AG10803 (cell line): Measurements from ENCODE around the gene METTL27.
"Not testable (repeated sequence)": the region's sequence is repeated elsewhere in the genome, so short reads cannot be mapped to it uniquely, and the experiment has no call there.

Source experiments
- DNase-seq: peaks from one replicate; pipeline ENCODE4 v3.0.0; 2010; ENCODE audit warnings: low read depth
- H3K4me3 ChIP-seq: 2 replicates; pipeline ENCODE4 v1.5.1; 2011; ENCODE audit warnings: mild to moderate bottlenecking, low read length, control low read depth
- TF ChIP-seq, protein P1 (sequence below): conservative IDR thresholded peaks from 2 replicates; pipeline ENCODE4 v1.5.1; 2011; ENCODE audit warnings: mild to moderate bottlenecking, low read length, control low read depth, inconsistent platforms

The METTL27 gene

GRCh38 chr7:73810998-73811360 is 31.3 kb downstream of the METTL27 start:
- TF ChIP-seq, protein P1, sequence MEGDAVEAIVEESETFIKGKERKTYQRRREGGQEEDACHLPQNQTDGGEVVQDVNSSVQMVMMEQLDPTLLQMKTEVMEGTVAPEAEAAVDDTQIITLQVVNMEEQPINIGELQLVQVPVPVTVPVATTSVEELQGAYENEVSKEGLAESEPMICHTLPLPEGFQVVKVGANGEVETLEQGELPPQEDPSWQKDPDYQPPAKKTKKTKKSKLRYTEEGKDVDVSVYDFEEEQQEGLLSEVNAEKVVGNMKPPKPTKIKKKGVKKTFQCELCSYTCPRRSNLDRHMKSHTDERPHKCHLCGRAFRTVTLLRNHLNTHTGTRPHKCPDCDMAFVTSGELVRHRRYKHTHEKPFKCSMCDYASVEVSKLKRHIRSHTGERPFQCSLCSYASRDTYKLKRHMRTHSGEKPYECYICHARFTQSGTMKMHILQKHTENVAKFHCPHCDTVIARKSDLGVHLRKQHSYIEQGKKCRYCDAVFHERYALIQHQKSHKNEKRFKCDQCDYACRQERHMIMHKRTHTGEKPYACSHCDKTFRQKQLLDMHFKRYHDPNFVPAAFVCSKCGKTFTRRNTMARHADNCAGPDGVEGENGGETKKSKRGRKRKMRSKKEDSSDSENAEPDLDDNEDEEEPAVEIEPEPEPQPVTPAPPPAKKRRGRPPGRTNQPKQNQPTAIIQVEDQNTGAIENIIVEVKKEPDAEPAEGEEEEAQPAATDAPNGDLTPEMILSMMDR, result no peak
- no peak overlapping the region for H3K4me3 ChIP-seq
- DNase-seq, result no peak

GRCh38 chr7:73809467-73809951 is 32.8 kb downstream of the METTL27 start:
- DNase-seq, result no peak
- no peak overlapping the region for H3K4me3 ChIP-seq
- TF ChIP-seq, protein P1, result no peak

DNA sequence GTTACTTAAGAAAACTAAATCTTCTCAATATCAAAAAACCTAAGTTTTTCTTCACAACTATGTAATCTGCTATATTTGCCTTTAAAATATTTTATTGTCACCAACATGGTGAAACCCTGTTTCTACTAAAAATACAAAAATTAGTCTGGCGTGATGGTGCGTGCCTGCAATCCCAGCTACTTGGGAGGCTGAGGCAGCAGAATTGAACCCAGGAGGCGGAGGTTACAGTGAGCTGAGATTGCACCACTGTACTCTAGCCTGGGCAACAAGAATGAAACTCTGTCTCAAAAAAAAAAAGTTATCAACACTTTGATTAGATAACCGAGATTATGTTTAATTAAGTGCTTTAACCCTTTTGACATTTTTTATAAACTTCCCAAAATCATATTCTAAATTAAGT is 39.9 kb downstream of the METTL27 start:
- TF ChIP-seq, protein P1, result no peak
- no peak for DNase-seq
- no peak overlapping the region for H3K4me3 ChIP-seq

DNA sequence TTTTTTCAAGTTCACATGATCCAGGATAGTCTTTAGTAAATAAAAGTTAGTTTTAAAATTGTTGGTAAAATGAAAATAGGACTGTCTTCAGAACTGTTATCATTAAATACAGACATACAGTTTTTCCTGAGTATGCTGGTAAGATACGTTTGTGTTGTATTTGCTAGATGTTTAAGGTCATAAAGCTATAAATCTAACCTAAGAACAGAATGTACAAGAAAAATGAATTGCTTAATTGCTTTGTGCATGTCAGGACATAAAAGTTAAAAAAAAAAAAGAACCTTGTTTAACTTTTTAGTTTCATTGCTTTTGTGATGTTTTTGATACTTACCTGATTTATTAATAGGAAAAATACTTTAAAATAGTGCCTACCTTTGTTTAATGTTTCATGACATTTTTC is 40.7 kb downstream of the METTL27 start:
- no peak overlapping the region for H3K4me3 ChIP-seq
- no peak for DNase-seq
- TF ChIP-seq, protein P1, result no peak

GRCh38 chr7:73799282-73800141 is 42.8 kb downstream of the METTL27 start:
- TF ChIP-seq, protein P1, result no peak
- no peak overlapping the region for H3K4me3 ChIP-seq
- no peak for DNase-seq

DNA sequence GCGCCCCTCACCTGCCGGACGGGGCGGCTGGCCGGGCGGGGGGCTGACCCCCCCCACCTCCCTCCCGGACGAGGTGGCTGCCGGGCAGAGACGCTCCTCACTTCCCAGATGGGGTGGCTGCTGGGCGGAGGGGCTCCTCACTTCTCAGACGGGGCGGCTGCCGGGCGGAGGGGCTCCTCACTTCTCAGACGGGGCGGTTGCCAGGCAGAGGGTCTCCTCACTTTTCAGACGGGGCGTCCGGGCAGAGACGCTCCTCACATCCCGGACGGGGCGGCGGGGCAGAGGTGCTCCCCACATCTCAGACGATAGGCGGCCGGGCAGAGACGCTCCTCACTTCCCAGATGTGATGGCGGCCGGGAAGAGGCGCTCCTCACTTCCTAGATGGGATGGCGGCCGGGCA is 45.1 kb downstream of the METTL27 start:
- DNase-seq, result not testable (repeated sequence)

GRCh38 chr7:73796656-73797055 is 45.7 kb downstream of the METTL27 start:
- DNase-seq, H3K4me3 ChIP-seq: not testable (repeated sequence)

More for the DNA sequence above, 45.1 kb downstream of the METTL27 start:
- not testable (repeated sequence) for H3K4me3 ChIP-seq

DNA sequence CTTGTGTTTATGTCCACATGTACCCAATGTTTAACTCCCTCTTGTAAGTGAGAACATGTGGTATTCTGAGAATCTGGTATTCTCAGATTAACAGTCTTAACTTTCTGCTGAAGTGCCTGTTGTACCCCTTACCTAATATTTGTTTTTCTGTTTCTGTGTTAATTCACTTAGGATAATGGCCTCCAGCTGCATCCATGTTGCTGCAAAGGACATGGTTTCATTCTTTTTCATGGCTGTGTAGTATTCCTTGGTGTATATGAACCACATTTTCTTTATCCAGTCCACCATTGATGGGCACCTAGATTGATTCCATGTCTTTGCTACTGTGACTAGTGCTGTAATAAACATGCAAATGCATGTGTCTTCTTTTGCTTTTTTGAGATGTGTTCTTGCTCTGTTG is 47.1 kb downstream of the METTL27 start:
- H3K4me3 ChIP-seq, DNase-seq: not testable (repeated sequence)

DNA sequence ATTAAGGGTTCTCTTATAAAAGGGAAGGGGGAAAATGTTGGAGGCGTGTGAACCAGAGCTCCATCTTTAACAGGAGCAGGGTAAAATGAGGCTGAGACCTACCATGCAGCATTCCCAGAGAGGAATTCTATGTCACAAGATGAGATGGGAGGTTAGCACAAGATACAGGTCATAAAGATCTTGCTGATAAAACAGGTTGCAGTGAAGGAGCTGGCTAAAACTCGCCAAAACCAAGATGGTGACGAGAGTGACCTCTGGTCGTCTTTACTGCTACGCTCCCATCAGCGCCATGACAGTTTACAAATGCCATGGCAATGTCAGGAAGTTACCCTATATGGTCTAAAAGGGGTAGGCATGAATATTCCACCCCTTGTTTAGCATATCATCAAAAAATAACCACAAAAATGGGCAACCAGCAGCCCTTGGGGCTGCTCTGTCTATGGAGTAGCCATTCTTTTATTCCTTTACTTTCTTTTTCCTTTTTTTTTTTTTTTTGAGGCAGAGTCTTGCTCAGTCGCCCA is 51.1 kb downstream of the METTL27 start:
- H3K4me3 ChIP-seq, DNase-seq: not testable (repeated sequence)
